Endothelial cell of umbilical vein (primary cell): Measurements from ENCODE around the gene HCRT. TPM values are rescaled to one million over a fixed set of nuclear protein-coding genes. Genes with fewer than 3 reads are reported as not detected.

Source experiments
- BruUV-seq: library from RNA; stranded (reverse); fragments of 400-500 nt; replicated peaks from 2 replicates; lab custom pipeline; 2021; lab: Mats Ljungman, UMichigan
- CTCF ChIA-PET: fragments of 300-600, 350-600 bp; sonication (Branson Sonifier 250); formaldehyde crosslinking; loops from one replicate; lab custom pipeline; 2021; ENCODE audit warnings: antibody characterized with exemption, inconsistent platforms; lab: Charles Lee
- POLR2A ChIA-PET: fragments of 300-600, 350-600 bp; sonication (Branson Sonifier 250); formaldehyde crosslinking; loops from one replicate; lab custom pipeline; 2021; ENCODE audit warnings: antibody characterized with exemption, inconsistent platforms; lab: Charles Lee
- DNase-seq: peaks from one replicate; pipeline ENCODE4 v3.0.0-alpha.2; 2011; ENCODE audit warnings: low read depth, low spot score
- FAIRE-seq: peaks from 2 replicates; lab custom pipeline; 2011; peaks lifted over from hg19 to GRCh38; lab: Jason Lieb, UNC
- H2AFZ ChIP-seq: 2 replicates; pipeline ENCODE4 v1.6.0; 2012; ENCODE audit warnings: low read depth, low read length, control low read depth, inconsistent platforms
- H3K27ac ChIP-seq: 2 replicates; pipeline ENCODE4 v1.5.1; 2011; ENCODE audit warnings: low read depth, mild to moderate bottlenecking, control low read depth, low read length, moderate library complexity; ENCODE audit not compliant: insufficient read depth
- H3K27me3 ChIP-seq, 2 experiments: 2 replicates each; pipeline versions ENCODE4 v1.6.0 to v1.6.1; 2011; ENCODE audit warnings: low read length in 2 of 2, mixed read lengths in 1 of 2; ENCODE audit not compliant: control insufficient read depth in 2 of 2, insufficient read depth in 2 of 2
- H3K36me3 ChIP-seq, 2 experiments: 2 replicates in 1 of 2; 3 replicates in 1 of 2; pipeline ENCODE4 v1.5.1; 2011; ENCODE audit warnings: low read length in 2 of 2, mild to moderate bottlenecking in 1 of 2, moderate library complexity in 1 of 2; ENCODE audit not compliant: control insufficient read depth in 2 of 2, insufficient read depth in 2 of 2; ENCODE audit errors: extremely low read depth in 1 of 2
- H3K4me1 ChIP-seq: 3 replicates; pipeline ENCODE4 v1.5.1; 2011; ENCODE audit warnings: mild to moderate bottlenecking, low read length; ENCODE audit not compliant: control insufficient read depth, insufficient read depth; ENCODE audit errors: extremely low read depth
- H3K4me2 ChIP-seq: 2 replicates; pipeline ENCODE4 v1.6.1; 2011; ENCODE audit warnings: low read length, control low read depth, mixed read lengths; ENCODE audit not compliant: insufficient read depth
- H3K4me3 ChIP-seq, 3 experiments: fragments of 200-600 bp in 1 of 3; sonication (generic), shearing (Covaris generic) in 1 of 3; replicated peaks in 1 of 3; 2 replicates each; pipeline ENCODE4 v1.5.1; 2011 to 2016; ENCODE audit warnings: control low read depth in 3 of 3, low read length in 3 of 3, mild to moderate bottlenecking in 2 of 3, inconsistent platforms in 1 of 3, low read depth in 1 of 3, moderate library complexity in 1 of 3; ENCODE audit not compliant: insufficient read depth in 1 of 3
- H3K79me2 ChIP-seq: 2 replicates; pipeline ENCODE4 v1.6.0; 2012; ENCODE audit warnings: low read length, inconsistent platforms; ENCODE audit not compliant: control insufficient read depth, insufficient read depth
- H3K9ac ChIP-seq: replicated peaks from 2 replicates; pipeline ENCODE3; 2011; ENCODE audit warnings: low read length, control low read depth; ENCODE audit not compliant: insufficient read depth; ENCODE audit errors: extremely low read depth
- H3K9me1 ChIP-seq: replicated peaks from 3 replicates; pipeline ENCODE4 v1.6.0; 2011; ENCODE audit warnings: mild to moderate bottlenecking, low read length; ENCODE audit not compliant: control insufficient read depth, insufficient read depth; ENCODE audit errors: extremely low read depth
- H3K9me3 ChIP-seq: replicated peaks from 2 replicates; pipeline ENCODE4 v1.5.1; 2012; ENCODE audit warnings: low read length, inconsistent platforms; ENCODE audit not compliant: control insufficient read depth, insufficient read depth
- H4K20me1 ChIP-seq: replicated peaks from 2 replicates; pipeline ENCODE3; 2011; ENCODE audit warnings: mild to moderate bottlenecking, low read length; ENCODE audit not compliant: control insufficient read depth, insufficient read depth; ENCODE audit errors: extremely low read depth
- CTCF ChIP-seq, 2 donors: IDR thresholded peaks; 1 replicate in 1 of 2; 2 replicates in 1 of 2; pipeline ENCODE4 v1.5.1; 2011; ENCODE audit warnings: low read length in 2 of 2, mild to moderate bottlenecking in 2 of 2, moderate library complexity in 2 of 2, control low read depth in 1 of 2, inconsistent platforms in 1 of 2, low read depth in 1 of 2; ENCODE audit not compliant: insufficient read depth in 1 of 2; ENCODE audit errors: extremely low read depth in 1 of 2
- EZH2 ChIP-seq: IDR thresholded peaks from 2 replicates; pipeline ENCODE4 v1.6.1; 2012; ENCODE audit warnings: borderline replicate concordance, low read depth, mild to moderate bottlenecking, moderate library complexity, low read length, inconsistent platforms; ENCODE audit not compliant: severe bottlenecking
- FOS ChIP-seq: IDR thresholded peaks from 2 replicates; pipeline ENCODE4 v1.6.1; 2011; ENCODE audit warnings: mild to moderate bottlenecking, low read length, moderate library complexity, borderline replicate concordance; ENCODE audit not compliant: insufficient read depth
- GATA2 ChIP-seq: IDR thresholded peaks from 2 replicates; pipeline ENCODE4 v1.7.0; 2011; ENCODE audit warnings: low read depth, mild to moderate bottlenecking, moderate library complexity, mixed read lengths, low read length; ENCODE audit not compliant: insufficient read length, insufficient read depth
- JUN ChIP-seq: IDR thresholded peaks from 2 replicates; pipeline ENCODE4 v1.6.1; 2011; ENCODE audit warnings: borderline replicate concordance, low read depth; ENCODE audit not compliant: insufficient read length, insufficient read depth
- MYC ChIP-seq: IDR thresholded peaks from one replicate; pipeline ENCODE4 v1.6.1; 2011; ENCODE audit warnings: mild to moderate bottlenecking, low read depth, low read length
- POLR2A ChIP-seq: IDR thresholded peaks from 2 replicates; pipeline ENCODE4 v1.6.1; 2012; ENCODE audit warnings: low read depth, mild to moderate bottlenecking, control low read depth, low read length
- POLR2AphosphoS5 ChIP-seq: IDR thresholded peaks from 2 replicates; pipeline ENCODE4 v1.6.1; 2012; ENCODE audit warnings: low read depth, mild to moderate bottlenecking, control low read depth, low read length, moderate library complexity; ENCODE audit not compliant: insufficient read depth
- dilution Hi-C: fragments of 300-500 bp; cut with MboI; formaldehyde crosslinking; loops from one replicate; pipeline ENCODE4 v1.15.0; 2019; ENCODE audit warnings: low sequenced_read_pairs; ENCODE audit not compliant: extremely low pct_ligation_motif_present
- intact Hi-C: fragments of 100-400 bp; cut with micrococcal nuclease; formaldehyde crosslinking; loops from one replicate; pipeline ENCODE4 v1.10.0; 2022
- polyA plus RNA-seq, 4 experiments: library from polyadenylated mRNA; depleted of rRNA in 3 of 4; stranded (reverse) in 3 of 4; unstranded in 1 of 4; fragments of >200 nt; gene quantifications; 2 replicates each; pipeline versions ENCODE4 v1.2.1 to v1.2.3, GENCODE V29; 2011 to 2012; ENCODE audit warnings: missing spikeins in 1 of 4
- total RNA-seq: library from RNA; stranded (reverse); gene quantifications from 2 replicates; pipeline ENCODE4 v1.2.3, GENCODE V29; 2021
- TF ChIP-seq, protein P1 (sequence below): IDR thresholded peaks from 2 replicates; pipeline ENCODE4 v1.6.1; 2011; ENCODE audit not compliant: insufficient read depth, insufficient read length

The HCRT gene
- total and polyA plus RNA-seq, 2 donors (not counting 3 experiments of a cell fraction or from before 2014, with no cell fraction given): not detected

DNA sequence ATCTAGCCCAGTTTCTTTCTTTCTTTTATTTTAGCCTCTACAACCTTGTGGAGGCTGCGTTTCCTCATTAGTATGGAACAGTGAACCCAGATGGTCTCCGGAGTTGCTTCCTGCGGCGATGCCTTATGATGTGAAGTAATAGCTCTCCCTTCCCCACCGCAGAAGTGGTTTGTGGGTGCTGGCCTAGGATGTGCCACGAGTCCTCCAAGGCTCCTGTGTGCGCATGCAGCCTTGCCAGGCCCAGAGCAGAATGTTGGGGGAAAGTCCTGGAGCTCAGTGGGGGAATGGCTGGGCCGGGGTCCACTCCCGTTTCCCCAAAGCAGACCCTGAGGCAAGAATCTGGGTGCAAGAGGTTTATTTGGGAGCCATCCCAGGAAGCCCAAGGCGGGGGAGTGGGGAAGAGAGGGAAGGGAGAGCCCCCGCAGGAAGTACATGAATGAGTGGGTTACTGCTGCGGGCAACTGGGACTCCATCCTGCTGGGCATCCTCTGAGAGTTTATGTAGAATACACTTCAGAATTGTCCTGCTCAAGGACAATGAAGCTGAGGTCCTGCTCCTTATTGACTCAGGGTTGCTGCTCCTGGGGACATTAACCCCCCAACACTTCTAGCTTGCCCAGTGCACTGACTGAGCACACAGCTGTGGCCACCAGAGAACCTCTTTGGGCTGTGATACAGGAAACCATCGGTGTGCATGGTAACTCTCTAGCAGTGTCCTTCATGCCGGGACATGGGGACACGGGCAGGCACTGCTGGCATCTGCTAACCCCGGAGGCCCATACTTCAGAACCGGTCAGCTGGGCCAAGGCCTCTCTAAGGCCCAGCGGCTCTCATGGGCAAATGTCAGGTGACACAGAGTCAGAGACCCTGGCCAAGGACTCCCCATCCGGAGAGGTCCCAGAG lies 3.7 kb upstream of the HCRT start:
- peaks cover 3% of the 10 kb centered on the region for H3K4me1 ChIP-seq
- H3K36me3 ChIP-seq: no peaks in the 10 kb centered on the region
- ChIA-PET CTCF (no interaction called here), POLR2A (no interaction called here)
- H3K79me2 ChIP-seq: no peaks in the 10 kb centered on the region
- H3K27me3 ChIP-seq: no peaks in the 10 kb centered on the region
- no peaks in the 10 kb centered on the region for H4K20me1 ChIP-seq
- H3K27ac ChIP-seq: no peak overlapping the region
- H3K9me3 ChIP-seq: no peaks in the 10 kb centered on the region
- no peaks in the 10 kb centered on the region for H3K9me1 ChIP-seq
- no peak for FAIRE-seq
- no peak overlapping the region for H2AFZ ChIP-seq
- H3K4me3 ChIP-seq: no peak overlapping the region
- dilution Hi-C loops (no loop called here), intact Hi-C loops (no loop called here)
- DNase-seq: no peak
- no TSS peak for BruUV-seq
- no peak overlapping the region for H3K4me2 ChIP-seq
- TF ChIP-seq MYC (no peak), FOS (no peak), CTCF (IDR thresholded peaks at IDR 0.05; ENCODE audit: extremely low read depth in 1 of 2, insufficient read depth in 1 of 2, low read depth in 1 of 2, low read length in 2 of 2) (no peak), POLR2A (no peak), JUN (no peak), EZH2 (no peak), POLR2AphosphoS5 (no peak), GATA2 (no peak)
- TF ChIP-seq, protein P1, sequence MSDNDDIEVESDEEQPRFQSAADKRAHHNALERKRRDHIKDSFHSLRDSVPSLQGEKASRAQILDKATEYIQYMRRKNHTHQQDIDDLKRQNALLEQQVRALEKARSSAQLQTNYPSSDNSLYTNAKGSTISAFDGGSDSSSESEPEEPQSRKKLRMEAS: no peak
- no peak overlapping the region for H3K9ac ChIP-seq
